ENCODE data around the gene PPFIA3. TPM values are rescaled to one million over a fixed set of nuclear protein-coding genes. Genes with fewer than 3 reads are reported as not detected.

PPFIA3 gene
- total and polyA plus RNA-seq, 2 of the 8 experiments (the other 6 are each of a cell fraction or from before 2014, with no cell fraction given) = 15.9 to 25.3 TPM

DNA sequence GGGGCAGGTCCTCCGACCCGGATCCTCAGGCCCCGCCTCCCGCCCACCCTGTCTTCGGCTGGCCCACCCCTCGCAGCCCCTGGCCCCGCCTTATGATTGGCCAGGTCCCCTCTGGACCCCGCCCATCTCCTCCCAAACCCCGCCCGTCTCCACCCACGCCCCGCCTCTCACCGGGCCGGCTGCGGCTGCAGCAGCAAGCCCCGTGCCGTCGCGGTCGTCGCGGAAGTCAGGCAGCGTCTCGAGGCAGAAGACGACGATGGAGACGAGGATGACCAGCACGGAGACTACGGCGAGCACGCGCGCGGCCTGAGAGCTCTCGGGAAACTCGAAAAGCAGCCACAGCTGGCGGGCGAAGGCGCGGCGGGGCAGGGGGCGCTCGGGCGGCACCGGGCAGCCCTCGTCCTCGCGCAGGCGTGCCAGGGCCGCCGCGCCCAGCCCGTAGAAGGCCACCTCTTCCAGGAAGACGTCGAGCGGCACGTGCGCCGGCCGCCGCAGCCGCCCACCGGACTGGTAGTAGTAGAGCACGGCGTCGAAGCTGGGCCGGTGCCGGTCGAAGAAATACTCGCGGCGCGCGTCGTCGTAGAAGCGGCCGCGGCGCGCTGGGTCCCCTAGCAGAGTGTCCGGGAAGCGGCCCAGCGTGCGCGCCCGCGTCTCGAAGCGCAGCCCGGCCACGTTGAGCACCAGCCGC lies 47.3 kb upstream of the PPFIA3 start (continued):
- TF ChIP-seq SP4 (IDR thresholded peaks at IDR 0.05; ENCODE audit: low read length) = 0 out of 2 replicates have a peak, but pooled peaks have one; percentile 66
- peak; percentile 72 for TF ChIP-seq KDM4A (IDR thresholded peaks at IDR 0.05; ENCODE audit: low read depth, low read length, severe bottlenecking)
- TF ChIP-seq, protein P1, sequence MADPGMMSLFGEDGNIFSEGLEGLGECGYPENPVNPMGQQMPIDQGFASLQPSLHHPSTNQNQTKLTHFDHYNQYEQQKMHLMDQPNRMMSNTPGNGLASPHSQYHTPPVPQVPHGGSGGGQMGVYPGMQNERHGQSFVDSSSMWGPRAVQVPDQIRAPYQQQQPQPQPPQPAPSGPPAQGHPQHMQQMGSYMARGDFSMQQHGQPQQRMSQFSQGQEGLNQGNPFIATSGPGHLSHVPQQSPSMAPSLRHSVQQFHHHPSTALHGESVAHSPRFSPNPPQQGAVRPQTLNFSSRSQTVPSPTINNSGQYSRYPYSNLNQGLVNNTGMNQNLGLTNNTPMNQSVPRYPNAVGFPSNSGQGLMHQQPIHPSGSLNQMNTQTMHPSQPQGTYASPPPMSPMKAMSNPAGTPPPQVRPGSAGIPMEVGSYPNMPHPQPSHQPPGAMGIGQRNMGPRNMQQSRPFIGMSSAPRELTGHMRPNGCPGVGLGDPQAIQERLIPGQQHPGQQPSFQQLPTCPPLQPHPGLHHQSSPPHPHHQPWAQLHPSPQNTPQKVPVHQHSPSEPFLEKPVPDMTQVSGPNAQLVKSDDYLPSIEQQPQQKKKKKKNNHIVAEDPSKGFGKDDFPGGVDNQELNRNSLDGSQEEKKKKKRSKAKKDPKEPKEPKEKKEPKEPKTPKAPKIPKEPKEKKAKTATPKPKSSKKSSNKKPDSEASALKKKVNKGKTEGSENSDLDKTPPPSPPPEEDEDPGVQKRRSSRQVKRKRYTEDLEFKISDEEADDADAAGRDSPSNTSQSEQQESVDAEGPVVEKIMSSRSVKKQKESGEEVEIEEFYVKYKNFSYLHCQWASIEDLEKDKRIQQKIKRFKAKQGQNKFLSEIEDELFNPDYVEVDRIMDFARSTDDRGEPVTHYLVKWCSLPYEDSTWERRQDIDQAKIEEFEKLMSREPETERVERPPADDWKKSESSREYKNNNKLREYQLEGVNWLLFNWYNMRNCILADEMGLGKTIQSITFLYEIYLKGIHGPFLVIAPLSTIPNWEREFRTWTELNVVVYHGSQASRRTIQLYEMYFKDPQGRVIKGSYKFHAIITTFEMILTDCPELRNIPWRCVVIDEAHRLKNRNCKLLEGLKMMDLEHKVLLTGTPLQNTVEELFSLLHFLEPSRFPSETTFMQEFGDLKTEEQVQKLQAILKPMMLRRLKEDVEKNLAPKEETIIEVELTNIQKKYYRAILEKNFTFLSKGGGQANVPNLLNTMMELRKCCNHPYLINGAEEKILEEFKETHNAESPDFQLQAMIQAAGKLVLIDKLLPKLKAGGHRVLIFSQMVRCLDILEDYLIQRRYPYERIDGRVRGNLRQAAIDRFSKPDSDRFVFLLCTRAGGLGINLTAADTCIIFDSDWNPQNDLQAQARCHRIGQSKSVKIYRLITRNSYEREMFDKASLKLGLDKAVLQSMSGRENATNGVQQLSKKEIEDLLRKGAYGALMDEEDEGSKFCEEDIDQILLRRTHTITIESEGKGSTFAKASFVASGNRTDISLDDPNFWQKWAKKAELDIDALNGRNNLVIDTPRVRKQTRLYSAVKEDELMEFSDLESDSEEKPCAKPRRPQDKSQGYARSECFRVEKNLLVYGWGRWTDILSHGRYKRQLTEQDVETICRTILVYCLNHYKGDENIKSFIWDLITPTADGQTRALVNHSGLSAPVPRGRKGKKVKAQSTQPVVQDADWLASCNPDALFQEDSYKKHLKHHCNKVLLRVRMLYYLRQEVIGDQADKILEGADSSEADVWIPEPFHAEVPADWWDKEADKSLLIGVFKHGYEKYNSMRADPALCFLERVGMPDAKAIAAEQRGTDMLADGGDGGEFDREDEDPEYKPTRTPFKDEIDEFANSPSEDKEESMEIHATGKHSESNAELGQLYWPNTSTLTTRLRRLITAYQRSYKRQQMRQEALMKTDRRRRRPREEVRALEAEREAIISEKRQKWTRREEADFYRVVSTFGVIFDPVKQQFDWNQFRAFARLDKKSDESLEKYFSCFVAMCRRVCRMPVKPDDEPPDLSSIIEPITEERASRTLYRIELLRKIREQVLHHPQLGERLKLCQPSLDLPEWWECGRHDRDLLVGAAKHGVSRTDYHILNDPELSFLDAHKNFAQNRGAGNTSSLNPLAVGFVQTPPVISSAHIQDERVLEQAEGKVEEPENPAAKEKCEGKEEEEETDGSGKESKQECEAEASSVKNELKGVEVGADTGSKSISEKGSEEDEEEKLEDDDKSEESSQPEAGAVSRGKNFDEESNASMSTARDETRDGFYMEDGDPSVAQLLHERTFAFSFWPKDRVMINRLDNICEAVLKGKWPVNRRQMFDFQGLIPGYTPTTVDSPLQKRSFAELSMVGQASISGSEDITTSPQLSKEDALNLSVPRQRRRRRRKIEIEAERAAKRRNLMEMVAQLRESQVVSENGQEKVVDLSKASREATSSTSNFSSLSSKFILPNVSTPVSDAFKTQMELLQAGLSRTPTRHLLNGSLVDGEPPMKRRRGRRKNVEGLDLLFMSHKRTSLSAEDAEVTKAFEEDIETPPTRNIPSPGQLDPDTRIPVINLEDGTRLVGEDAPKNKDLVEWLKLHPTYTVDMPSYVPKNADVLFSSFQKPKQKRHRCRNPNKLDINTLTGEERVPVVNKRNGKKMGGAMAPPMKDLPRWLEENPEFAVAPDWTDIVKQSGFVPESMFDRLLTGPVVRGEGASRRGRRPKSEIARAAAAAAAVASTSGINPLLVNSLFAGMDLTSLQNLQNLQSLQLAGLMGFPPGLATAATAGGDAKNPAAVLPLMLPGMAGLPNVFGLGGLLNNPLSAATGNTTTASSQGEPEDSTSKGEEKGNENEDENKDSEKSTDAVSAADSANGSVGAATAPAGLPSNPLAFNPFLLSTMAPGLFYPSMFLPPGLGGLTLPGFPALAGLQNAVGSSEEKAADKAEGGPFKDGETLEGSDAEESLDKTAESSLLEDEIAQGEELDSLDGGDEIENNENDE (IDR thresholded peaks at IDR 0.05; ENCODE audit: insufficient replicate concordance, low read length) = no peak
- no peak for TF ChIP-seq NANOG (IDR thresholded peaks at IDR 0.05; ENCODE audit: insufficient read depth, low read depth, low read length, poor library complexity, severe bottlenecking)
- peak; percentile 29; the same call in 1 of the 2 replicates for TF ChIP-seq KDM1A (IDR thresholded peaks at IDR 0.05; ENCODE audit: borderline replicate concordance, low read length)
- 0 out of 2 replicates have a peak, but pooled peaks have one; percentile 28 for TF ChIP-seq SP1 (IDR thresholded peaks at IDR 0.05; ENCODE audit: low read depth, low read length)
- no peak for TF ChIP-seq CBX5 (IDR thresholded peaks at IDR 0.05; ENCODE audit: low read depth, low read length)
- TF ChIP-seq, protein P2, sequence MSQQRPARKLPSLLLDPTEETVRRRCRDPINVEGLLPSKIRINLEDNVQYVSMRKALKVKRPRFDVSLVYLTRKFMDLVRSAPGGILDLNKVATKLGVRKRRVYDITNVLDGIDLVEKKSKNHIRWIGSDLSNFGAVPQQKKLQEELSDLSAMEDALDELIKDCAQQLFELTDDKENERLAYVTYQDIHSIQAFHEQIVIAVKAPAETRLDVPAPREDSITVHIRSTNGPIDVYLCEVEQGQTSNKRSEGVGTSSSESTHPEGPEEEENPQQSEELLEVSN (IDR thresholded peaks at IDR 0.05) = peak; percentile 96
- TF ChIP-seq SUZ12 (IDR thresholded peaks at IDR 0.05; ENCODE audit: low read length) = peak; percentile 41

Data from H1 (cell line).